IPS-18a (cell line): ENCODE measurements around the gene ARHGEF6.

Source experiments
- H3K27ac ChIP-seq: one replicate; pipeline ENCODE4 v1.5.1; 2013; ENCODE audit warnings: low read length
- H3K27me3 ChIP-seq: one replicate; pipeline ENCODE4 v1.6.1; 2013; ENCODE audit warnings: mild to moderate bottlenecking, low read length; ENCODE audit not compliant: control insufficient read depth, insufficient read depth
- H3K36me3 ChIP-seq: one replicate; pipeline ENCODE4 v1.6.1; 2013; ENCODE audit warnings: low read depth, low read length; ENCODE audit not compliant: control insufficient read depth
- H3K4me1 ChIP-seq: one replicate; pipeline ENCODE4 v1.6.1; 2013; ENCODE audit warnings: low read depth, low read length; ENCODE audit not compliant: control insufficient read depth
- H3K4me3 ChIP-seq: one replicate; pipeline ENCODE4 v1.5.1; 2013; ENCODE audit warnings: low read length
- H3K9ac ChIP-seq: one replicate; pipeline ENCODE4 v1.6.1; 2013; ENCODE audit warnings: mild to moderate bottlenecking, low read length, moderate library complexity
- H3K9me3 ChIP-seq: one replicate; pipeline ENCODE4 v1.6.1; 2013; ENCODE audit warnings: low read depth, low read length; ENCODE audit not compliant: control insufficient read depth

Gene ARHGEF6

GRCh38 chrX:136630881-136631280 is 149.9 kb downstream of the ARHGEF6 start:
- Histone ChIP-seq H3K9me3 (peaks cover 14% of the 10 kb centered on the region), H3K27me3 (no peaks in the 10 kb centered on the region), H3K4me3 (no peak overlapping the region), H3K27ac (no peak overlapping the region), H3K9ac (no peak overlapping the region), H3K36me3 (no peaks in the 10 kb centered on the region), H3K4me1 (peaks cover 7% of the 10 kb centered on the region)

GRCh38 chrX:136629084-136629750 is 151.5 kb downstream of the ARHGEF6 start:
- H3K4me3 ChIP-seq, result no peak overlapping the region
- no peaks in the 10 kb centered on the region for H3K4me1 ChIP-seq
- H3K27ac ChIP-seq, result no peak overlapping the region
- no peaks in the 10 kb centered on the region for H3K27me3 ChIP-seq
- no peak overlapping the region for H3K9ac ChIP-seq
- no peaks in the 10 kb centered on the region for H3K36me3 ChIP-seq
- H3K9me3 ChIP-seq, result peaks cover 10% of the 10 kb centered on the region

GRCh38 chrX:136627409-136627808 is 153.3 kb downstream of the ARHGEF6 start:
- Histone ChIP-seq H3K9ac (no peak overlapping the region), H3K4me1 (no peaks in the 10 kb centered on the region), H3K9me3 (peaks cover 10% of the 10 kb centered on the region), H3K36me3 (no peaks in the 10 kb centered on the region), H3K27ac (no peak overlapping the region), H3K27me3 (no peaks in the 10 kb centered on the region), H3K4me3 (no peak overlapping the region)

- peaks cover 10% of the 10 kb centered on the region for H3K9me3 ChIP-seq
- no peaks in the 10 kb centered on the region for H3K36me3 ChIP-seq
- H3K27ac ChIP-seq, result no peak overlapping the region
- H3K9ac ChIP-seq, result no peak overlapping the region
- no peaks in the 10 kb centered on the region for H3K4me1 ChIP-seq
- H3K27me3 ChIP-seq, result no peaks in the 10 kb centered on the region
- no peak overlapping the region for H3K4me3 ChIP-seq
These were observed 153.8 kb downstream of the ARHGEF6 start for GRCh38 chrX:136626891-136627290.

- Histone ChIP-seq H3K4me3 (no peak overlapping the region), H3K27ac (no peak overlapping the region), H3K27me3 (no peaks in the 10 kb centered on the region), H3K9ac (no peak overlapping the region), H3K4me1 (no peaks in the 10 kb centered on the region), H3K9me3 (peaks cover 10% of the 10 kb centered on the region), H3K36me3 (no peaks in the 10 kb centered on the region)
These were observed 154.5 kb downstream of the ARHGEF6 start for GRCh38 chrX:136626237-136626636.

- H3K4me1 ChIP-seq, result no peaks in the 10 kb centered on the region
- peaks cover 8% of the 10 kb centered on the region for H3K9me3 ChIP-seq
- no peak overlapping the region for H3K4me3 ChIP-seq
- no peak overlapping the region for H3K27ac ChIP-seq
- no peak overlapping the region for H3K9ac ChIP-seq
- H3K27me3 ChIP-seq, result no peaks in the 10 kb centered on the region
- no peaks in the 10 kb centered on the region for H3K36me3 ChIP-seq
These were observed 155.5 kb downstream of the ARHGEF6 start for GRCh38 chrX:136625246-136625645.

- no peak overlapping the region for H3K27ac ChIP-seq
- H3K9me3 ChIP-seq, result peaks cover 9% of the 10 kb centered on the region
- H3K36me3 ChIP-seq, result no peaks in the 10 kb centered on the region
- H3K4me3 ChIP-seq, result no peak overlapping the region
- no peak overlapping the region for H3K9ac ChIP-seq
- H3K4me1 ChIP-seq, result no peaks in the 10 kb centered on the region
- no peaks in the 10 kb centered on the region for H3K27me3 ChIP-seq
These were observed 157.3 kb downstream of the ARHGEF6 start for GRCh38 chrX:136623396-136623795.

- peaks cover 9% of the 10 kb centered on the region for H3K9me3 ChIP-seq
These were observed 158.2 kb downstream of the ARHGEF6 start for GRCh38 chrX:136622568-136622967.

GRCh38 chrX:136620780-136621179 is 160.0 kb downstream of the ARHGEF6 start:
- Histone ChIP-seq H3K4me3 (no peak overlapping the region), H3K27ac (no peak overlapping the region), H3K9me3 (peaks cover 12% of the 10 kb centered on the region), H3K27me3 (no peaks in the 10 kb centered on the region), H3K4me1 (no peaks in the 10 kb centered on the region), H3K9ac (no peak overlapping the region), H3K36me3 (no peaks in the 10 kb centered on the region)

More at GRCh38 chrX:136622568-136622967, 158.2 kb downstream of the ARHGEF6 start:
- Histone ChIP-seq H3K4me1 (no peaks in the 10 kb centered on the region), H3K27ac (no peak overlapping the region), H3K9ac (no peak overlapping the region), H3K27me3 (no peaks in the 10 kb centered on the region), H3K36me3 (no peaks in the 10 kb centered on the region), H3K4me3 (no peak overlapping the region)

- no peak overlapping the region for H3K4me3 ChIP-seq
- no peaks in the 10 kb centered on the region for H3K27me3 ChIP-seq
- no peak overlapping the region for H3K27ac ChIP-seq
- peaks cover 18% of the 10 kb centered on the region for H3K9me3 ChIP-seq
- H3K9ac ChIP-seq, result no peak overlapping the region
- no peaks in the 10 kb centered on the region for H3K36me3 ChIP-seq
- no peaks in the 10 kb centered on the region for H3K4me1 ChIP-seq
These were observed 160.7 kb downstream of the ARHGEF6 start for GRCh38 chrX:136619899-136620505.

- Histone ChIP-seq H3K27me3 (no peaks in the 10 kb centered on the region), H3K36me3 (no peaks in the 10 kb centered on the region), H3K4me1 (no peaks in the 10 kb centered on the region), H3K9me3 (peaks cover 27% of the 10 kb centered on the region), H3K4me3 (no peak overlapping the region), H3K9ac (no peak overlapping the region), H3K27ac (no peak overlapping the region)
These were observed 163.6 kb downstream of the ARHGEF6 start for GRCh38 chrX:136616987-136617685.
